MM.1S (cell line): ENCODE results near the gene GRXCR2.

Experiments
- DNase-seq: peaks from one replicate; pipeline ENCODE4 v3.0.0-alpha.2; 2015
- H2AFZ ChIP-seq: fragments of 300-600 bp; sonication (generic); 2 replicates; pipeline ENCODE4 v1.6.0; 2016; ENCODE audit warnings: antibody characterized with exemption, low read length
- H3F3A ChIP-seq: fragments of 300-600 bp; sonication (generic); 2 replicates; pipeline ENCODE4 v1.6.1; 2016; ENCODE audit warnings: mild to moderate bottlenecking, antibody characterized with exemption, low read length, moderate library complexity, mixed read lengths; ENCODE audit not compliant: insufficient read depth
- H3K27ac ChIP-seq: fragments of 300-600 bp; sonication (generic); 2 replicates; pipeline ENCODE4 v1.5.1; 2016; ENCODE audit warnings: mild to moderate bottlenecking, low read length
- H3K27me3 ChIP-seq: fragments of 300-600 bp; sonication (generic); replicated peaks from 2 replicates; pipeline ENCODE4 v1.6.0; 2016; ENCODE audit warnings: low read length; ENCODE audit not compliant: insufficient read depth
- H3K36me3 ChIP-seq: fragments of 300-600 bp; sonication (generic); replicated peaks from 2 replicates; pipeline ENCODE4 v1.6.1; 2016; ENCODE audit warnings: mild to moderate bottlenecking, low read length, mixed read lengths; ENCODE audit not compliant: insufficient read depth
- H3K4me1 ChIP-seq: fragments of 300-600 bp; sonication (generic); 2 replicates; pipeline ENCODE4 v1.6.1; 2016; ENCODE audit warnings: low read length, mixed read lengths
- H3K4me2 ChIP-seq: fragments of 300-600 bp; sonication (generic); 2 replicates; pipeline ENCODE4 v1.6.0; 2016; ENCODE audit warnings: low read depth, low read length
- H3K4me3 ChIP-seq: fragments of 300-600 bp; sonication (generic); 2 replicates; pipeline ENCODE4 v1.5.1; 2016; ENCODE audit warnings: low read length, mixed read lengths
- H3K79me2 ChIP-seq: fragments of 300-600 bp; sonication (generic); 2 replicates; pipeline ENCODE4 v1.6.1; 2016; ENCODE audit warnings: mixed run types, low read length, mixed read lengths
- H3K9ac ChIP-seq: fragments of 300-600 bp; sonication (generic); 2 replicates; pipeline ENCODE4 v1.6.1; 2016; ENCODE audit warnings: low read length, mixed read lengths
- H3K9me2 ChIP-seq: fragments of 300-600 bp; sonication (generic); replicated peaks from 2 replicates; pipeline ENCODE4 v1.6.1; 2016; ENCODE audit warnings: mild to moderate bottlenecking, low read length, mixed read lengths; ENCODE audit not compliant: insufficient read depth
- H3K9me3 ChIP-seq: fragments of 300-600 bp; sonication (generic); replicated peaks from 2 replicates; pipeline ENCODE4 v1.6.1; 2016; ENCODE audit warnings: mild to moderate bottlenecking, low read length, mixed read lengths; ENCODE audit not compliant: insufficient read depth
- H4K20me1 ChIP-seq: fragments of 300-600 bp; sonication (generic); 2 replicates; pipeline ENCODE4 v1.6.1; 2016; ENCODE audit warnings: mild to moderate bottlenecking, low read length, moderate library complexity, mixed read lengths; ENCODE audit not compliant: insufficient read depth
- EZH2 ChIP-seq: fragments of 300-600 bp; sonication (generic); optimal IDR thresholded peaks from 2 replicates; pipeline ENCODE3; 2017; ENCODE audit warnings: low read depth, mild to moderate bottlenecking, antibody characterized with exemption, low read length, mixed read lengths
- EZH2phosphoT487 ChIP-seq: fragments of 300-600 bp; sonication (generic); IDR thresholded peaks from 2 replicates; pipeline ENCODE4 v1.6.1; 2018; ENCODE audit warnings: antibody characterized with exemption, low read length
- TF ChIP-seq, protein P1 (sequence below): fragments of 300-600 bp; sonication (generic); IDR thresholded peaks from 2 replicates; pipeline ENCODE4 v1.5.1; 2016; ENCODE audit warnings: antibody characterized with exemption, low read length, mixed read lengths

Gene GRXCR2

GRCh38 chr5:145829708-145830361, 43.0 kb downstream of the GRXCR2 start:
- no peaks in the 10 kb centered on the region for H3K36me3 ChIP-seq
- H2AFZ ChIP-seq = no peak overlapping the region
- no peaks in the 10 kb centered on the region for H3F3A ChIP-seq
- H3K79me2 ChIP-seq = no peaks in the 10 kb centered on the region; the same call in 1 of the 2 replicates
- no peaks in the 10 kb centered on the region for H3K9me2 ChIP-seq
- no peak overlapping the region for H3K4me2 ChIP-seq
- H3K4me1 ChIP-seq = no peaks in the 10 kb centered on the region
- no peaks in the 10 kb centered on the region for H3K9me3 ChIP-seq
- no peaks in the 10 kb centered on the region for H4K20me1 ChIP-seq
- no peak overlapping the region for H3K27ac ChIP-seq
- H3K4me3 ChIP-seq = no peak overlapping the region
- no peak overlapping the region for H3K9ac ChIP-seq
- H3K27me3 ChIP-seq = no peaks in the 10 kb centered on the region
- no peak for DNase-seq
- TF ChIP-seq EZH2phosphoT487 = no peak
- TF ChIP-seq, protein P1, sequence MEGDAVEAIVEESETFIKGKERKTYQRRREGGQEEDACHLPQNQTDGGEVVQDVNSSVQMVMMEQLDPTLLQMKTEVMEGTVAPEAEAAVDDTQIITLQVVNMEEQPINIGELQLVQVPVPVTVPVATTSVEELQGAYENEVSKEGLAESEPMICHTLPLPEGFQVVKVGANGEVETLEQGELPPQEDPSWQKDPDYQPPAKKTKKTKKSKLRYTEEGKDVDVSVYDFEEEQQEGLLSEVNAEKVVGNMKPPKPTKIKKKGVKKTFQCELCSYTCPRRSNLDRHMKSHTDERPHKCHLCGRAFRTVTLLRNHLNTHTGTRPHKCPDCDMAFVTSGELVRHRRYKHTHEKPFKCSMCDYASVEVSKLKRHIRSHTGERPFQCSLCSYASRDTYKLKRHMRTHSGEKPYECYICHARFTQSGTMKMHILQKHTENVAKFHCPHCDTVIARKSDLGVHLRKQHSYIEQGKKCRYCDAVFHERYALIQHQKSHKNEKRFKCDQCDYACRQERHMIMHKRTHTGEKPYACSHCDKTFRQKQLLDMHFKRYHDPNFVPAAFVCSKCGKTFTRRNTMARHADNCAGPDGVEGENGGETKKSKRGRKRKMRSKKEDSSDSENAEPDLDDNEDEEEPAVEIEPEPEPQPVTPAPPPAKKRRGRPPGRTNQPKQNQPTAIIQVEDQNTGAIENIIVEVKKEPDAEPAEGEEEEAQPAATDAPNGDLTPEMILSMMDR = no peak
- TF ChIP-seq EZH2 = no peak

GRCh38 chr5:145826895-145827674, 45.7 kb downstream of the GRXCR2 start:
- H3K4me1 ChIP-seq = no peaks in the 10 kb centered on the region
- H3K79me2 ChIP-seq = no peaks in the 10 kb centered on the region
- H2AFZ ChIP-seq = no peak overlapping the region
- H3K4me2 ChIP-seq = no peak overlapping the region
- no peak overlapping the region for H3K9ac ChIP-seq
- H3K9me2 ChIP-seq = no peaks in the 10 kb centered on the region
- no peaks in the 10 kb centered on the region for H3K36me3 ChIP-seq
- no peaks in the 10 kb centered on the region for H3F3A ChIP-seq
- no peaks in the 10 kb centered on the region for H3K27me3 ChIP-seq
- DNase-seq = no peak
- H3K9me3 ChIP-seq = no peaks in the 10 kb centered on the region
- H3K27ac ChIP-seq = no peak overlapping the region
- no peak for TF ChIP-seq EZH2phosphoT487
- TF ChIP-seq, protein P1 = no peak
- TF ChIP-seq EZH2 = no peak
- H3K4me3 ChIP-seq = no peak overlapping the region
- no peaks in the 10 kb centered on the region for H4K20me1 ChIP-seq

DNA sequence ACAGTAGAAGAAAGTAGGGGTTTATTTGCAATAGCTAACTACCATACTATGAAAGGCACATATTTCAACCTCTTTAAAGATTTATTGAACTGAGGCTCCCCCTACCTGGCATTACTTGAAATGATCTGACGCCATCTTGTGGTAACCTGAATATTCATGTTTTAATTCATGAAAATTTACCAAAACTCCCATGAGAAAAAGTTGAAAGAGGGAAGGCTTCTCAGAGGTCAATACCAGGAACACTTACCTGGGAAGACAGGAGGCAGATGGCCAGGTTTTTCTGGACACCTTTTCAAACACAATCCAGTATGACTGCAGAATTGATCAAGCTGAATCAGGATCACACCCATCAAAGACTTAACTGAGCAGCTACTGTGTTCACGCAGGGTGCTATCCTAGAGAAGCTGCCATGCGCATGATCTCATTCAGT, 47.0 kb downstream of the GRXCR2 start:
- Histone ChIP-seq H3K36me3 (no peaks in the 10 kb centered on the region), H3K9ac (no peak overlapping the region), H3K4me3 (no peak overlapping the region), H3K9me2 (no peaks in the 10 kb centered on the region), H3K9me3 (no peaks in the 10 kb centered on the region), H4K20me1 (no peaks in the 10 kb centered on the region), H3K27me3 (no peaks in the 10 kb centered on the region), H3K27ac (no peak overlapping the region), H3K79me2 (no peaks in the 10 kb centered on the region), H3K4me2 (no peak overlapping the region), H3K4me1 (no peaks in the 10 kb centered on the region), H3F3A (no peaks in the 10 kb centered on the region), H2AFZ (no peak overlapping the region)
- TF ChIP-seq, protein P1 = peak; percentile 90
- no peak for TF ChIP-seq EZH2phosphoT487
- DNase-seq = peak; percentile 65
